HG02943 (cell line): ENCODE measurements around the gene PRR23B.

Experiments
- ATAC-seq: cut with Tn5 transposase; IDR thresholded peaks from one replicate; pipeline ENCODE4 v1.9.1; 2021; ENCODE audit warnings: mild to moderate bottlenecking, low read depth, moderate library complexity; ENCODE audit not compliant: unreplicated experiment

Gene PRR23B

GRCh38 chr3:138975351-138975750 lies 45.4 kb downstream of the PRR23B start:
- ATAC-seq, result no peak

DNA sequence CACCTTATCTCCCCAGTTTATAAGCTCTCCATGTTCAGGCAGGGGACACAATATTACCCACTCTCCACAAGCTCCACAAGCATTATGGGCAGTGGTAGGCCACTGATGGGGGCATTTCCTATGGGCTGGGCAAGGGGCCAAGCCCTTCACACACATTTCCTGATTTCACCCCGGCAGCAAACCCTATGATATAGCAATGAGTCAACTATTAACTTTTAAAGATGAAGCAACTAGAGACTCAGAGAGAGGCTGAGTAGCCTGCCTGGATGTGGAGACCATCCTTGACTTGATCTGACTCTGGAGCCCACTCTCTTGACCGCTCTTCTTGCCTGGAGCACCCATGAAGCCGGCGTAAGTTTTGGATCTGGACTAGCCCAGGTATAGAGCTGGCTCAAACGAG lies 46.3 kb downstream of the PRR23B start:
- no peak for ATAC-seq

DNA sequence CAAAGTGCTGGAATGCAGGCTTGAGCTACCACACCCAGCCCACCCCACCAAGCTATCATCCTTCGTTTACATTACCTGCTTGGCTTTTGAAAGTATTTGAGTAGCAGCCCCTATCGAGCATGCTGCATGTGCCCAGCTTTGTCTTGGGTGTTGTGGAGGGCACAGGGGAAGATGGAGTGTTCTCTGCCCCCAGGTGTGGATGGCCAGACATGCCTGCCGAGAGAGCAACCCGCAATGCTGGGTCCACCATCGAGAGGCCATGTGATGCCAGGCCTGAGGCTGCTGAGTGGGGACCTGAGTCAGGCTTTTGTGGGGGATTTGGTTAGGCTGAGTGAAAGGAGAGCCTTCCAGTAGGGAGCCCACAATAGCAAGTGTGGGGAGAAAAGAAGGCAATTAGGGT lies 47.8 kb downstream of the PRR23B start:
- ATAC-seq, result no peak

DNA sequence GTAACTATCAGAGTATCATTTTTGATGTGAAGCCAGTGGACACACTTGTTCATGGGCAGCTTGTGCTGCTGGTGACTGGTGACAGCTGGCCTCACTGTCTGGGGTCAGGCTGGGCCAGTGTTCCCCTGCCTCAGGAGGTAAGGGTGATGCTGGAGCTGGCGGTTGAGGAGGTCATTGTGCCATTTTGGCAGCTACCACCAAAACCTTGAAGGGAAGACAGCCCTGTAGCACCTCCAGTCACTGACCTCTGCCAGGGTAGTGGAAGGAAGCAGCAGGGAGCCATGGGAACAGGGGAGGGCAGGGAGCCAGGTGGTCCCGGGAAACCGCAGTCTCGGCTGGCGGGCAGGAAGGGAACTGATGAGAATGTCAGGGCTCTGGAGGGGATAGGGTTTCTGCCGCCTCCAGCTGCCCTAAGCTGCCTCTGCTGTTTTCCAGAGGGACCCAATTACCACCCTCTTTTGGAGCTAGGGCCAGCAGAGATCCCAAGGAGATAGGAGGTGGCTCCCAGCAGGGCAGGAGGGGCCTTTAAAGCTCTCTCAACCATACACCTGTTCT lies 48.9 kb downstream of the PRR23B start:
- ATAC-seq, result no peak
